IPS DF 4.7 (cell line): ENCODE results near the gene ZFPM1.

Experiments
- DNase-seq: peaks from one replicate; pipeline ENCODE4 v3.0.0-alpha.2; 2013; ENCODE audit warnings: low spot score; ENCODE audit errors: extremely low read depth

The ZFPM1 gene

DNA sequence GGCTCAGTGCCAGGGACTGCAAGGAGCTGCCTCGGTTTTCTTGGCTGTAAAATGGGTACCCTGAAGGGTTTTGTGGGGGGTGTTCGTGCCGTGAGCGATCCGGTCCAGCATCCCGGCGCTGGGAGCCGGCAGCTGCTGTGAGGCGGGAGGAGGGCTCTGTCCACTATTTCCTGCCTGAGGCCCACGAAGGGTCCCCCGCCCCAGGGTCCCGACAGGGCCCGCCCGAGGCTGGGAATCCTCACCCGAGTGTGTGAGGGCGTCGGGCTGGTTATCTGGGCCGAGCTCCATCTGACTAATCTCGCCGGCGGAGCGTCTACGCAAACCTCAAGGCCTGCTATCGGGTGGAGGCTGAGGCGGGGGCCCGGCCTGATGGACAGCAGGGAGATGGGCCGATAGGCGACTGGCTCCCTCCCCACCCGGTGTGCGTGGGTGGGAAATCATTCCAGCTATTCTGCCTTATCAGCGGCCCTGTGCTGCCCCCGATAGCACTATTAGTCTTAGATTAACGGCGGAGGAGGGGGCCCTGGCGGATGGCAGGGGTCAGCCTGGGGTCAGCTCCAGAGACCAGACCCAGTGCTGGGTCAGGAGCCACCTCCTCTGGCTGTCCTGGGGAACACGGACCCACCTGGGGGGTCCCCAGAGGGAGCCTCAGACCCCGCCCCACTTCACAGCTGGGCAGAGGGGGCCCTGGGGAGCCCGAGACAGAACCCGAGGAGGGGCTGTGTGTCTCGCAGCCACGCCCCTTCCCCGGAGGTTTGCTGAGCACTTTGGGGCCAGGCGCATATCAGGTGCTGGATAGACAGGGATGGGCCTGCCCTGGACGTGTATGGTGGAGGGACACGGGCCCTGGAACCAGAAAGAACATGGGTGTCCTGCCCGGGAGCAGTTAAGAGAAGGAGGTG, 44.7 kb downstream of the ZFPM1 start:
- DNase-seq: no peak

DNA sequence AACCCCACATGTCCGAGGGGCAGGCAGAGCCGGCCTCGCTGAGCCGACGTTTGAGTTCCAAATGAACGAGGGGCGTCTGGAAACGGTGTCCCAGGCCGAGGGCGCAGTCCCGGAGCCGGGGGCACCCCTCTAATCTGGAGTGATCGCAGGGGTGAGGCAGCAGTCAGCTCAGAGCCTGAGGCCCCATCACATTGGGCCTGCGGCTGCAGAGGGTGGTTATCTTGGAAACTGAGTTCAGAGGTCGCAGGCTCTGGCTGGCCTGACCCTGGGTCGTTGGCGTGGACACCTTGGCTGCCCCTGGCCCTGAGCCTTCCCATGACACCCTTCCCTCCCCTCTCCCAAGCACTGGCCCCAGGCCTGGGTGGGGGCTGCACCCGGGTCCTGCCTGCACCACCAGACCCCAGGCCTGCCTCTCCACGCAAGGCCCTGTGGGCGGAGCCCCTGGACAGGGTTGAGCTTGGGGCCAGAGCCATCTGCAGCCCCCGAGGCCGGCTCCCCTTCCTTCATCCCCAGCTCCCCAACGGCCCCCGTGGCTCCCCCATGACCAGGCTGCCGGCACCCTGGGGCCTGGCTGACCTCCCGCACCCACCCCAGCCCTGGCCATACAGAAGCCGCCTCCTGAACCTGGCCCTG, 45.6 kb downstream of the ZFPM1 start:
- DNase-seq: no peak

DNA sequence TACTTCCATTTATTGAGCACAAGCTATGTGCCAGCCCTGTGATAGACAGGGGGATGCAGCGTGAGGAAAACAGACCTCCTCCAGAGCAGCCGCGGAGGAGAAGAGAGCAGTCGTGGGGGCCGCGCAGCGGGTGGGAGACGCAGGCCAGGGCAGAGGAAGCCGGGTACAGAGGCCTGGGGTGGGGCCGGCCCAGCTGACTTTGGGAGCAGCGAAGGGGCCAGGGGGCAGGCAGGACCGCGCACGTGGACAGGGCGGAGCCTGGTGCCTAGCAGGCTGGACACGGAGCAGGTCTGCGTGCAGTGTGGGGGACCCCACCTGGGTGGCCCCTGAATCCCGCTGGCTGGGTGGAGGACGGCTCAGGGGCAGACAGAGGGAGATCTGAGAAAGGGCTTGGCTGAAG, 46.2 kb downstream of the ZFPM1 start:
- DNase-seq: no peak

- DNase-seq: no peak
Observed at GRCh38 chr16:88499836-88500251, 46.8 kb downstream of the ZFPM1 start.

DNA sequence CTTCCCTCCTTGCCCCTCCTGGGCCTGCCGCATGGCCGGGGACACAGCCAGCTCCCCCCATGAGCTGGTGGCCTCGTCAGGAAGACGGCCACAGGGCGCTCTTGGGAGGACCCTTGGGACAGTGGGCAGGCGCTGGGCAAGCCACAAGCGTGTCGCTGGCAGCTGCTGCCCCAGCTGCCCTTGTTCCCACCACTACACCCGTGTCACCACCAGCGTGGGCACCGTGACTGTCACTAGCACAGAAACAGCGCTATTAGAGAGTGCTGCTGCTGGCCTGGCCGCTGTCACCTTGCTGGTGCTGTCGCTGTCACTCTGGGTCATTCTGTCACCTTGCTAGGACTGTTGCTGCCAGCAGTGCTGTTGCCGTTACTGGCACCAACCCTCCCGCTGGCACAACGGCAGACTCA, 47.2 kb downstream of the ZFPM1 start:
- no peak for DNase-seq

GRCh38 chr16:88502371-88502770, 49.3 kb downstream of the ZFPM1 start:
- no peak for DNase-seq

GRCh38 chr16:88502776-88503280, 49.7 kb downstream of the ZFPM1 start:
- DNase-seq: no peak

DNA sequence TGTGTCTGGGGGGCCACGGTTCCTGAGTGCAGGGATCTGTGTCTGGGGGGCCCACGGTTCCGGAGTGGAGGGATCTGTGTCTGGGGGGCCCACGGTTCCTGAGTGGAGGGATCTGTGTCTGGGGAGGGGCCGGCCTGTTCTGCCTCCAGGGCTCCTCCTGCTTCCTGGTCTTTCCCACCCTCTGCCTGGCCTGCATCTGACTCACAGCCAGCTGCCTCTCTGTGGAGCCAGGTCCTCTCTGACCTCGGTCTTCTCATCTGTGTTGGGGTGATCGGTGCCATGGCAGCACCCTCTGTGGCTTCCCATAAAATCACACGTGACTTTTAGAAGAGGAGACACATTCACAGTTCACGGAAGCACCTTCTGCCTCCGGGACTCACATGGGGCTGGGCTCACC, 50.3 kb downstream of the ZFPM1 start:
- no peak for DNase-seq

DNA sequence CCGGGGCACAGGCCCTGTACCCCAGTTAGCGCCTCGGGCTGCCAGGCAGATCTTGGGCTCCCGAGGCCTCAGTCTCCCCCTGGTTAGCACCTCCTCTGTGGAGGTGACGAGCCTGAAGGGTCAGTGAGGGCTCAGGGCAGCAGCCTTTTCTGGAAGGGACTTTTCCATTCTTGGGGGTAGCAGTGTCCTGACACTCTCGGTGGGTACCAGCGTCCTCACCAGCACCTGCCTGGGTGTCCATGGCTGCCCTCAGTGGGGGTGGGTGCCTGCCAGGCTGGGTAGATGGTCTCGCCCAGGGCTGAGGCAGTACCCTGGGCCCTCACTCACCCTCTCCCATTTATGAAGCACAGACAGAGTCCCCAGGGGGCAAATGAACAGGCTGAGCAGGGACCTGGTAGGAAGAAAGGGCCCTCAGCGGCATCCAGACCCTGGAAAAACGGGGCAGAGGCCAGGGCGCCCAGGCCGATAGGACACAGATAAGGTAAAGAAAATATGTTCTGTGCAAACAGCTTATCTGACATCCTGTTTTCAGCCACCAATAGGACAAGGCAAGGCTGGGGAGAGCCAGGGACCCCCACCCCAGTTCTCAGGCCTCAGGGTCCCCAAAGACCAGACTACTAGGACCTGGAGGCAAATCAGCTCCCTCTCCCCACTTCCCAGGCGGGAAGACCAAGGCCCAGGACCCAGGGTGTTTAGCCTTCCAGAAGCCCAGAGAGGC, 50.9 kb downstream of the ZFPM1 start:
- DNase-seq: no peak

DNA sequence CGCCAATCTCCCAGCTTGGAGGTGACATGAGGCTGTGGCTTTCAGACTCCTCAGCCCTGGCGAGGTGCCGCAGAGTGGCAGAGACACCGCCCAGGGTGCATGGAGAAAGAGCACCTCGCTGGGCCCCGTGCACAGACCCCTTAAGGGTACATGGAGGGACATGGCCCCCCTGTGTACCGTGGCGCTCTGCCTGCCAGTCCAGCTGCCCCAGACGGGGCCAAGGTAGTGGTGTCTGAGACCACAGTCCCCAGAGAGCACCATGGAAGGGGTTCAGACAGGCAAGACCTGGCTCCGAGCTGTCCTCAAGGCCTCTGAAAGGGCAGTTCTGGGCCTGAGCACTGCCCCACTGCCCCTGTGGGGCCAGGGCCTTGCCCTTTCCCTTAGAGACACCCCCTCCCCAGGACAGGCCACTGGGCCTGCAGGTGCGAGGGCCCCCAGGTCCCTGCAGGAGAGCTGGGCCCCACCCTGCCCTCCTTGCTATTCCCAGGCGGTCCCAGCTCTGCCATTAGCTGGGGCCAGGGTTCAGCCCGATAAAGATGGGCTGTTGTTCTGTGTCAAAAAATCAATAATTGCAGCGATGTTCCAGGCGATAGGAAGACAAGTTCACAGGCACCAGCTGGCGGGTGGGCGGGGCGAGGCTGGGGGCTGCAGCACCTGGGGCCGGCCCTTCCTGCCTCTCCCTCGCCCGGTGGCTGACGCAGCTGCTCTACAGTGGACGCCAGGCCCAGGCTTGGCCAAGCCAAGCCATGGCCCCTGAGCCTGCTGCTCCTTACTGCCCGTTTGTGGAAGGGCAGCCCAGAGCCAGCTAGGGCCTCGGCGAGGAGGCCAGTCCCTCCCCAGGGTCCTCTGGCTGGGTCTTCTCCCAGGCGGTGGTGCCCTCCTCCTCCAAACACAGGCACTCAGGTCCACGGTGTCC, 51.7 kb downstream of the ZFPM1 start:
- DNase-seq: no peak

DNA sequence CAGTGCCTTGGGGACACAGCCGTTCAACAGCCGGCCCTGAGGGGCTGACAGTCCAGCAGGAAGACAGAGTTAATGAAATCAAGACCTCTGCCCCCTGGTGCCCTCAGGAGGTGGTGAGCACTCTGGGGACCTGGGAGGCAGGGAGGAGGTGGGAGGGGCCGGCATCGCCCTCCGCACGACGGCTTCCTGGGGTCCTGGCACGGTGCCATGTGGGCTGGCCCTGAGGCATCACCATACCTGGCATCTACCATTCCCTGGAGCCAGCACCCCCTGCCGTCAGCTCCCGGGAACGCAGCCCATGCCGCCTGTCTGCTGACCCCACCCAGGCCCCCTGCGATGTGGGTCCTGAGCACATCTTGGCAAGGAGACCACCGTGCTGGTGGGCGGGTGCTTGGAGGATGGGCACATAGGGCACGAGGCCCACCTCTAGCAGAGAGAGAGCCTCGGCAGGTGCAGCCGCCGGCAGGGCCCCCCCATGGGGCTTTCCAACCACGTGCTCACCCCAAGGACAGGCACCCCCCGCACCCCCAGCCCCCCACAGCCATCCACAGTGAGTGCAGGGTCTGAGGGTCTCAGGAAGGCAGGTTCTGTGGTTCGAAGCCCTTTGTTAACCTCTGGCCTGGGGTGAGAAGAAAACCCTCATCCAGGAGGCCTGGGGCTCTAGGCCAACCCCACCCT, 52.5 kb downstream of the ZFPM1 start:
- no peak for DNase-seq

DNA sequence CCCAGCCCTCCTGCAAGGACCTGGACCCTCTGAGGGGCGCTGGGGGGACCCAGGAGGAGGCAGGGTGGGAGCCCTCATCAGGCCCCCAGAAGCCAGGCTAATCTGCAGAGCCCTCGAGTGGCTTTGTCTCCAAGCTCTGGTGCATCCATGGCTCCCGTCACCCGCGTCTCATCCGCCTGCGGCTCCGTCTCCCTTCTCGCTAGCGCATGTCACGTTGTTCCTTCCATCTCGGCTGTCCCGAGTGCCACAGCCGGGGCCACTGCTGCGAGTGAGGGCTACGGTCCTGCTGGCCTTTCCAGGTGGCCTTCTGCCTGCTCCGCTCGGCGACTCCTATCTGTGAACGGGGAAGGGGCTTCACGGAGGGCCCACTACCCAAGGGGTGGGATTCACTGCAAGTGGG, 53.6 kb downstream of the ZFPM1 start:
- DNase-seq: no peak

DNA sequence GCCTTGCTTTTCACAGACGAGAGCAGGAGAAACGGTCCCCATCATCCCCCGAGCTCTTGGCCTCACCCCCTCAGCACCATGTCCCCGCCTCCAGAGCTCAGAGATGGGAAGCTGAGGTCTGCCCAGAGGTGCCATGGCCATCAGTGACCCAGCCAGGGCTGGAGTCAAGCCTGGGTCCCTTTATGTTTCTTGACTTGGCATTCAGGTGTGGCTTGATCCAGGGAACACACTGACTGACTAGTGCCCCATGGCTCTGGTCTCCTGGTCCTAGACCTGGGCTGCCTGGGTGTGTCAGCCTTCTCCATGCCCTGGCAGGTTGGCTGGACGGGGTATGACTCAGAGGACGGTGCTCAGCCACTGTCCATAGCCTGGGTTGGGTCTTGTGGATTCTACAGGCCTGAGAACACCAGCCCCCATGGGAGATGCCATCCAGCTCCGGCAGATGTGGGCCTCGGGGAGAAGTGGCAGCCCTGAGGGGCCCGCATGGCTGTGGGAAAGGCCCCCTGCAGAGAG, 54.2 kb downstream of the ZFPM1 start:
- DNase-seq: no peak

DNA sequence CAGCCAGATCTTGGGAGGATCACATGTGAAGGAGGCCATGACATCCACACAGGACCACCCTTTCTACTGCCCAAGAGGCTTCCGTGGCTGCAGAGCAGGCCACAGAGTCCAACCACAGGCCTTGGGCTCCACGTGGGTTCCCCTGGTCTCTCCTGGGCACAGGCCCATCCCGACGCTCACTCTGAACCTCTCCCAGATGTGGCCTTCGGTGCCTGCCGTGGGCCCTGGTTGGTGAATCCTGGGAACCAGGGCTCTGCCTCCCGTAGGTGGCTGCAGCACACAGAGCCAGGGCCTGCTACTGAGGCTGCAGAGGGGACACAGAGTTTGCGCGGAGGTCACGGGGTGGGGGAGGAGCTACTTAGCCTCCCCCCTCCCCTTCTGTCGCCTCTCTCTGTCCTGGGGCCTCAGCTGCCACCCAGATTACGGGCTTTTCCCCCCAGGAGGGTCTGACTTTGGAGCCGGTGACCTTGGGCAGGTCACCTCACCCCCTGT, 55.3 kb downstream of the ZFPM1 start:
- no peak for DNase-seq

- no peak for DNase-seq
Observed at GRCh38 chr16:88508868-88509748, 56.0 kb downstream of the ZFPM1 start.

DNA sequence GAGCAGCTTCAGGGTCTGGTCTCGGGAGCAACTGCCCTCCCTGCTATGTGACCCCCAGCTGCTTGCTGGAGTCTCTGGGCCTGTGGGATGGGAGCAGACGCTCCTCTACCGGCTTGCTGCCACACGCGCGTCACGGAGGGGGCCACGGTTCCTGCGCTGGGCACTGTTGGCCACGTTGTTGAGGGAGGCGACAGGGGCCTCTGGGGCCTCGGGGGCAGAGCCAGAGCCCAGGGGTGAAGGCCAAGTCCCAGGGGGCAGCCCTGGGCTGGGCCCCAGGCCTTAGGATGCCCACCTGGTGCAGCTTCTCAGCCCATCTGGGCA, 56.6 kb downstream of the ZFPM1 start:
- DNase-seq: no peak

DNA sequence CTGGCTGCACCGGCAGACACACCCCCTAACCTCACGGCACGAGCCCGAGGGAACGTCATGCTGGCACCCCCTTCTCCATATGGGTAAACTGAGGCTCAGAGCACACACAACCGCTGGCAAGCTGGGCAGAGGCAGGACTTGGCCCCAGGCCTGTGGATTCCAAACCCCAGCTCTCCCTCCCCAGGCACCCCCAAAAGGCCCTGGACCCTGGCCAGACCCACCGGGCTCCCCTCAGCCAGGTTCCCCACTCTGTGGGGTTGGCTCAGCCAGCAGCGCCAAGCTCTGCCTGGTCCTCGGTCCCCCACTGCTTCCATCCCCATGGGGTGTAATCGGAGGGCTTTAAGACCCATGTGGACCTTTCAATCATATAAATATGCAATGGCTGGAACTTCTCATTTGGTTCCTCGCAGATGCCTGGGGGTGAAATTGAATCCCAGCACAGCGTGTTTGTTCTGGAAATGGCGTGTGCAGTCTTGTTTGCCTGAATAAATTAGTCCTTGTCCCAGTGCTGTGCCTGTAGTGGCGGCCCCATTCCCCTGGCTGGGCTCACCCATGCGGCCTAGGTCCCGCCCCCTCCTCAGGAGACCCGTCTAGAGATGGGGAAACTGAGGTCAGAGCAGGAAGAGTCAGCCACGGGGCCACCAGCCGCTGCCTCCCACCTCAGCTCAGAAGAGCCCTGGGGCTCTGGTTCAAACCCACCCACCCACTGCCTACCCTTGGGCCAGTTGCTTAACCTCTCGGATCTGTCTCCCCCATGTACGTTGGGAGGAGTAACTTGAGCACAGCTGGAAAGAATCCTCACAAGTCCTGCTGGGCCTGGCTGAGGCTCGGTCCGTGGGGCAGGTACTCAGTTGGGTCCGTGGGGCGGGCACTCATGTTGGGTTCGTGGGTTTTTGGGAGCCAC, 57.3 kb downstream of the ZFPM1 start:
- no peak for DNase-seq

GRCh38 chr16:88511060-88511459, 58.0 kb downstream of the ZFPM1 start:
- DNase-seq: no peak
